Natural killer cell (primary cell): ENCODE results near the gene STEAP1B. TPM values are rescaled to one million over a fixed set of nuclear protein-coding genes. Genes with fewer than 3 reads are reported as not detected.

ENCODE experiments used
- ATAC-seq, 3 donors: fragments of 150-1000 bp in 2 of 3; fragments of 200-7000 bp in 1 of 3; cut with Tn5 transposase; 1 replicate in 1 of 3; 2 replicates in 2 of 3; pipeline ENCODE4 v1.10.0; 2021; ENCODE audit warnings: mild to moderate bottlenecking in 2 of 3, moderate library complexity in 2 of 3
- DNase-seq, 2 donors: peaks; one replicate each; pipeline versions ENCODE4 v3.0.0 to v3.0.0-alpha.2; 2013 to 2021; ENCODE audit warnings: mixed read lengths in 1 of 2
- H3K27ac ChIP-seq: one replicate; pipeline ENCODE4 v1.5.1; 2013; ENCODE audit warnings: mild to moderate bottlenecking, low read length
- H3K27me3 ChIP-seq: one replicate; pipeline ENCODE4 v1.6.1; 2013; ENCODE audit warnings: low read length; ENCODE audit not compliant: control insufficient read depth, insufficient read depth
- H3K36me3 ChIP-seq: one replicate; pipeline ENCODE4 v1.6.1; 2013; ENCODE audit warnings: low read length; ENCODE audit not compliant: control insufficient read depth, insufficient read depth
- H3K4me1 ChIP-seq: one replicate; pipeline ENCODE4 v1.6.1; 2013; ENCODE audit warnings: low read length; ENCODE audit not compliant: control insufficient read depth, insufficient read depth
- H3K4me3 ChIP-seq: one replicate; pipeline ENCODE4 v1.5.1; 2013; ENCODE audit warnings: low read length
- H3K9me3 ChIP-seq: one replicate; pipeline ENCODE4 v1.6.1; 2013; ENCODE audit warnings: low read length; ENCODE audit not compliant: control insufficient read depth, insufficient read depth
- H3K27ac Mint-ChIP-seq, 2 donors: one replicate each; pipeline ENCODE4 v1.8.0; 2022; ENCODE audit warnings: mild to moderate bottlenecking in 2 of 2, mixed read lengths in 2 of 2, moderate library complexity in 1 of 2
- H3K27me3 Mint-ChIP-seq, 2 donors: one replicate each; pipeline ENCODE4 v1.8.0; 2022; ENCODE audit warnings: low read depth in 2 of 2, mixed read lengths in 2 of 2
- H3K36me3 Mint-ChIP-seq: one replicate; pipeline ENCODE4 v1.8.0; 2022; ENCODE audit warnings: mixed read lengths
- H3K4me1 Mint-ChIP-seq, 2 donors: one replicate each; pipeline ENCODE4 v1.8.0; 2022; ENCODE audit warnings: mixed read lengths in 2 of 2
- H3K4me3 Mint-ChIP-seq: one replicate; pipeline ENCODE4 v1.8.0; 2022; ENCODE audit warnings: mild to moderate bottlenecking, moderate library complexity, mixed read lengths
- H3K9me3 Mint-ChIP-seq, 2 donors: one replicate each; pipeline ENCODE4 v1.8.0; 2022; ENCODE audit warnings: mixed read lengths in 2 of 2
- WGBS: methylation state at CpG from one replicate; pipeline ENCODE4 v1.1.7; 2013; ENCODE audit warnings: missing lambda C conversion rate; ENCODE audit not compliant: insufficient coverage; 5-methylcytosine and 5-hydroxymethylcytosine counted together
- intact Hi-C: fragments of 100-400 bp; cut with micrococcal nuclease; formaldehyde crosslinking; loops from one replicate; pipeline ENCODE4 v1.14.2; 2022
- total RNA-seq, 4 donors: library from RNA; stranded (reverse); fragments of 120-200 nt in 1 of 4; gene quantifications; one replicate each; pipeline versions ENCODE4 v1.2.3 to v1.2.4, GENCODE V29; 2013 to 2022
- TF ChIP-seq, protein P1 (sequence below): fragments of 200-600 bp; IDR thresholded peaks from one replicate; pipeline ENCODE4 v1.8.0; 2022; ENCODE audit warnings: antibody characterized with exemption

The STEAP1B gene
- total RNA-seq, 3 donors from 2014 or later (not counting 1 experiment from before 2014, with no cell fraction given) = 0.31 TPM; not detected in 2

DNA sequence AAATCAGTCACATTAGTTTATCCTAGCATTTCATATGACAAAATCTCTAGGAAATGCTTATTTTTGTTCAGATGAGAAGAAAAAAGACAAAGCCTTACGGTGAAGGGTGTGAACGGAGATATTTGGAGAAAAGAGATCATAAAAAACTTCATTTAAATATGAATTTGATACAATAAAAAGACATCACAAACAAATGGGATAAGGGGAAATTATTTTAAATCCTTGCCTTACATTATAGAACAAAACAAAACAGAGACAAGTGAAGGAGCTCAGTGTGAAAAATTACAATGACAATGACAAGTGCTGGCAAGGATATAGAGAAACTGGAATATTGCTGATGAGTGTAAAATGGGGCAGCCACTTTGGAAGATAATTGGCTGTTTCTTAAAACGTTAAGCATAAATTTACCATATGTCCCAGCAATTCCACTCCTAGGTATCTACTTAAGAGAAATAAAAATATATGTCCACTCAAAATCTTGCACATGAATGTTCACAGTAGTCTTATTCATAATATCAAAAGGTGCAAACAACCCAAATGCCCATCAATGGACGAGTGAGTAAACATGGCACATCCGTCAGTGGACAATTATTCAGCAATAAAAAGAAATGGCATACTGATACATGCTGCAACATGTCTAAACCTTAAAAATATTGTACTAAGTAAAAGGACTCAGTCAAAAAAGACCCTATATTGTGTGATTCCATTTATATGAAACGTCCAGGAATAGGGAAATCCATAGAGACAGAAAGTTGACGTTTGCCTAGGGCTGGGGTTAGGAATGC, 77.0 kb downstream of the STEAP1B start:
- Histone ChIP-seq H3K27me3 (no peaks in the 10 kb centered on the region), H3K4me1 (no peaks in the 10 kb centered on the region), H3K4me3 (no peak overlapping the region), H3K9me3 (no peaks in the 10 kb centered on the region), H3K27ac (no peak overlapping the region), H3K36me3 (no peaks in the 10 kb centered on the region)
- no peaks in the 10 kb centered on the region for H3K9me3 Mint-ChIP-seq
- WGBS = 73% methylated on average over 5 of the region's 7 CpGs
- no peak overlapping the region for H3K4me3 Mint-ChIP-seq
- no peaks in the 10 kb centered on the region for H3K4me1 Mint-ChIP-seq
- no peaks in the 10 kb centered on the region for H3K36me3 Mint-ChIP-seq
- intact Hi-C loops = no loop called here
- TF ChIP-seq, protein P1, sequence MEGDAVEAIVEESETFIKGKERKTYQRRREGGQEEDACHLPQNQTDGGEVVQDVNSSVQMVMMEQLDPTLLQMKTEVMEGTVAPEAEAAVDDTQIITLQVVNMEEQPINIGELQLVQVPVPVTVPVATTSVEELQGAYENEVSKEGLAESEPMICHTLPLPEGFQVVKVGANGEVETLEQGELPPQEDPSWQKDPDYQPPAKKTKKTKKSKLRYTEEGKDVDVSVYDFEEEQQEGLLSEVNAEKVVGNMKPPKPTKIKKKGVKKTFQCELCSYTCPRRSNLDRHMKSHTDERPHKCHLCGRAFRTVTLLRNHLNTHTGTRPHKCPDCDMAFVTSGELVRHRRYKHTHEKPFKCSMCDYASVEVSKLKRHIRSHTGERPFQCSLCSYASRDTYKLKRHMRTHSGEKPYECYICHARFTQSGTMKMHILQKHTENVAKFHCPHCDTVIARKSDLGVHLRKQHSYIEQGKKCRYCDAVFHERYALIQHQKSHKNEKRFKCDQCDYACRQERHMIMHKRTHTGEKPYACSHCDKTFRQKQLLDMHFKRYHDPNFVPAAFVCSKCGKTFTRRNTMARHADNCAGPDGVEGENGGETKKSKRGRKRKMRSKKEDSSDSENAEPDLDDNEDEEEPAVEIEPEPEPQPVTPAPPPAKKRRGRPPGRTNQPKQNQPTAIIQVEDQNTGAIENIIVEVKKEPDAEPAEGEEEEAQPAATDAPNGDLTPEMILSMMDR = no peak
- no peak for DNase-seq
- ATAC-seq = no peak
- peaks cover 0 to 3% of the 10 kb centered on the region in 2 donors for H3K27me3 Mint-ChIP-seq
- H3K27ac Mint-ChIP-seq = no peak overlapping the region

DNA sequence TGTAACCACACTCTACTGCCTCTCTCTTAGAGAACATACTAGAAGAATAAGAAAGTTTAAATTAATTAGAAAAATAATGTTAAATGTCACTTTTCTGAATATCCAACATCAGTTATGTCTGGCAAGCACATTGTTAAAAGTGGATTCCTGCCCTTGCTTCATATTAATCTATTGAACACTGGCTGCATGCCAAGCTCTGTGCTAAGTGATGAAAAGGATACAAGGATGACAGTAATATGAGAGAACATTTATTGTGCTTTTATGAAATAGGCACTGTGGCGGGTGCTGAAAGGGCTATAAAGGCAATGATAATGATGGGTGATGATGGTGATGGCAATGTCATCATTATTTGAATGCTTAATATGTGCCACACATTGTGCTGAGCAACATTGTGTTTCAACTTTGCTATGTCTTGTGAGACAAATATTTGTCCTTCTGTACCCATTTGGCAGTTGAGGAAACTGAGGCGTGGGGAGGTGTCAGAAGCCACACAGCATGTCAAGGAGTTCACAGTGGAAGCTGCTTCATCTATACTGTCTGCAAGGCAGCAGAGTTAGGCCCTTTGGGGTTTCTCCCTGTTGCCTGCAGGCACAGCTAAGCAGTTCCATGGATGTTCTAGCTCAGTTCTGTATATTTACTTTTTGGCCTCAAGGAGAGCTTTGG, 78.9 kb downstream of the STEAP1B start:
- WGBS = 86% methylated on average over 2 of the region's 2 CpGs
- ATAC-seq (no peak), DNase-seq (no peak)
- no peaks in the 10 kb centered on the region for H3K27me3 ChIP-seq
- H3K27ac ChIP-seq = no peak overlapping the region
- no peaks in the 10 kb centered on the region for H3K36me3 ChIP-seq
- H3K4me3 ChIP-seq = no peak overlapping the region
- Mint-ChIP-seq H3K27ac (no peak overlapping the region), H3K27me3 (peaks cover 8% of the 10 kb centered on the region in 2 donors), H3K36me3 (no peaks in the 10 kb centered on the region), H3K4me1 (no peaks in the 10 kb centered on the region), H3K9me3 (no peaks in the 10 kb centered on the region), H3K4me3 (no peak overlapping the region)
- intact Hi-C loops = no loop called here
- TF ChIP-seq, protein P1 = no peak
- H3K9me3 ChIP-seq = no peaks in the 10 kb centered on the region
- H3K4me1 ChIP-seq = no peaks in the 10 kb centered on the region

DNA sequence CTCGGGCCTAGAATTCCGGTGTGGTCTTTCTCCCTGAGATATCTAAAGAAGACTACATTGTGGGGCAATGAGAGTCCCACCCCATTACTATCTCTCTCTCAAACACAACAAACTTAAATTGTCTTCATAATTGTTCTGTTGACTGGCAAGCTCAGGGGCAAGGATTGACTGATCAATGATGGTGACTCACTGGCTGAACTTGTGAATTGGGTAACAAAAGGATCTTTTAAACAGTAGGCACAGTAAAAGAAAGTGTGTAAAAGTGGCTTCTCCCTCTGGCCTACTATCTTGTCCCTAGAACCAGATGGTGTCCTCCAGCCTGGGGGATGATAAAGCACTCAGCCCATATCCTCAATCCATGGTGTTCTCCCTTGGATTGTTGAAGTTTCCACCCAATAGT, 80.0 kb downstream of the STEAP1B start:
- no peak overlapping the region for H3K4me3 ChIP-seq
- Mint-ChIP-seq H3K36me3 (no peaks in the 10 kb centered on the region), H3K4me1 (no peaks in the 10 kb centered on the region), H3K27ac (no peak overlapping the region), H3K9me3 (no peaks in the 10 kb centered on the region), H3K27me3 (peaks cover 8 to 17% of the 10 kb centered on the region in 2 donors), H3K4me3 (no peak overlapping the region)
- no peak overlapping the region for H3K27ac ChIP-seq
- no peaks in the 10 kb centered on the region for H3K9me3 ChIP-seq
- DNase-seq = no peak
- 100% methylated on average over 2 of the region's 2 CpGs for whole genome bisulfite sequencing
- no peak for ATAC-seq
- no peaks in the 10 kb centered on the region for H3K27me3 ChIP-seq
- intact Hi-C loops = no loop called here
- H3K4me1 ChIP-seq = no peaks in the 10 kb centered on the region
- TF ChIP-seq, protein P1 = no peak
- no peaks in the 10 kb centered on the region for H3K36me3 ChIP-seq
